ENCODE results near the gene TRIM5.

GRCh38 chr11:5671831-5672230 is 13.0 kb downstream of the TRIM5 start:
- no peak for TF ChIP-seq CTCF (IDR thresholded peaks at IDR 0.05; ENCODE audit: low read depth, low read length)
- TF ChIP-seq EZH2phosphoT487 (IDR thresholded peaks at IDR 0.05; ENCODE audit: low read depth) = no peak
